Measurements from ENCODE around the gene TTC23.

TTC23 gene

DNA sequence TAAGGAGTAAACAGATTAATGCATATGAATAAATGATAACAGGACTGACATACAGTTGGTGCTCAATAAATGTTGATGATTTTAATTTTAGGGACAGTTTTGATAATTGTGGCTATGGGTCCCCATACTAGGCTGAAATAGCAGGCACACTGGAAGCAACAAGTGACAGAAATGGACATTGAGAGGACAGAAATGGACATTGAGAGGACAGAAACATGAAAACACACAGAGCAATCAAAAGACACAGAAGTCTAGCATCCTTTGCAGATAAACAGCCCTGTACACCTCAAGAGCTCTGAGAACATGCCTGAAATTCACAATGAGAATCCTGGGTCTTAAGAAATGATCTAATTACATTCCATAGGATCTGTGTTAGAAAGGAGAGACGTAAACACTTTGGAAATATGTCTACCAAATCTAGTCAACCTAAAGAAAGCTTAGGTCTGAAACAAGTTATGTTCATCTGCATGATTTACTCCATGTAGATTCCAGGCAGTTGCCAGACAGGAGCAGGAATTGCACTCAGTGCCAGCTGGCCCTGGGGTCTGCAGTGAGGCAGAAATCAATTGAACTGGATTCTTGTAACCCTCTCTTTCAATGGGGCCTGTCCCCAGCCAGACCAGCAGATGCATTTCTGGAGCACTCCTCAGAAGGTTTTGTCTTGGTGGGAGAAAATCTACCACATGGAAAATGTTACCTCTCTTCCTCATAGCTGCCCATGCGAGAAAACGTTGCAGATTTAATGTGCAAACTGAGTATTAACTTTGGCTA, 84.2 kb downstream of the TTC23 start:
- TF ChIP-seq, protein P1, sequence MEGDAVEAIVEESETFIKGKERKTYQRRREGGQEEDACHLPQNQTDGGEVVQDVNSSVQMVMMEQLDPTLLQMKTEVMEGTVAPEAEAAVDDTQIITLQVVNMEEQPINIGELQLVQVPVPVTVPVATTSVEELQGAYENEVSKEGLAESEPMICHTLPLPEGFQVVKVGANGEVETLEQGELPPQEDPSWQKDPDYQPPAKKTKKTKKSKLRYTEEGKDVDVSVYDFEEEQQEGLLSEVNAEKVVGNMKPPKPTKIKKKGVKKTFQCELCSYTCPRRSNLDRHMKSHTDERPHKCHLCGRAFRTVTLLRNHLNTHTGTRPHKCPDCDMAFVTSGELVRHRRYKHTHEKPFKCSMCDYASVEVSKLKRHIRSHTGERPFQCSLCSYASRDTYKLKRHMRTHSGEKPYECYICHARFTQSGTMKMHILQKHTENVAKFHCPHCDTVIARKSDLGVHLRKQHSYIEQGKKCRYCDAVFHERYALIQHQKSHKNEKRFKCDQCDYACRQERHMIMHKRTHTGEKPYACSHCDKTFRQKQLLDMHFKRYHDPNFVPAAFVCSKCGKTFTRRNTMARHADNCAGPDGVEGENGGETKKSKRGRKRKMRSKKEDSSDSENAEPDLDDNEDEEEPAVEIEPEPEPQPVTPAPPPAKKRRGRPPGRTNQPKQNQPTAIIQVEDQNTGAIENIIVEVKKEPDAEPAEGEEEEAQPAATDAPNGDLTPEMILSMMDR (IDR thresholded peaks at IDR 0.05; ENCODE audit: extremely low read depth, missing control alignments) = no peak
- DNase-seq (ENCODE audit: low spot score) = no peak

DNA sequence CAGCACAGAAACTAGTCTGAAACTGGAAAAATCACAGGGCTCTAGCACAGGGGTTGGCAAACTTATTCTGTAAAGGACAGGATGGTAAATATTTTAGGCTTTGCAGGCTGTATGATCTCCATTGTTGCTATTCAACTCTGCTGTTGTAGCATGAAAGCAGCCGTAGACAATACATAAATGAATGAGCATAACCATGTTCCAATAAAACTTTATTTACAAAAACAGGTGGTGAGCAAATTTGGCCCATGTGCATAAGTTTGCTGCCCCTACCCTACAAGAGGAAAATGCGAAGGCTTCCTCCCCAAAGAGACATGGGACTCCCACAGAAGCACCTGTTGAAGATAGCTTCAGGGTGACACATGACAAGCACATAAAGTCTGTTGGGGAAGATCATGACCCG, 85.3 kb downstream of the TTC23 start:
- DNase-seq (ENCODE audit: low spot score) = no peak
- TF ChIP-seq, protein P1 (IDR thresholded peaks at IDR 0.05; ENCODE audit: extremely low read depth, missing control alignments) = no peak

- DNase-seq (ENCODE audit: low spot score) = no peak
- TF ChIP-seq, protein P1 (IDR thresholded peaks at IDR 0.05; ENCODE audit: extremely low read depth, missing control alignments) = no peak
Observed at GRCh38 chr15:99163271-99164062, 85.9 kb downstream of the TTC23 start.

DNA sequence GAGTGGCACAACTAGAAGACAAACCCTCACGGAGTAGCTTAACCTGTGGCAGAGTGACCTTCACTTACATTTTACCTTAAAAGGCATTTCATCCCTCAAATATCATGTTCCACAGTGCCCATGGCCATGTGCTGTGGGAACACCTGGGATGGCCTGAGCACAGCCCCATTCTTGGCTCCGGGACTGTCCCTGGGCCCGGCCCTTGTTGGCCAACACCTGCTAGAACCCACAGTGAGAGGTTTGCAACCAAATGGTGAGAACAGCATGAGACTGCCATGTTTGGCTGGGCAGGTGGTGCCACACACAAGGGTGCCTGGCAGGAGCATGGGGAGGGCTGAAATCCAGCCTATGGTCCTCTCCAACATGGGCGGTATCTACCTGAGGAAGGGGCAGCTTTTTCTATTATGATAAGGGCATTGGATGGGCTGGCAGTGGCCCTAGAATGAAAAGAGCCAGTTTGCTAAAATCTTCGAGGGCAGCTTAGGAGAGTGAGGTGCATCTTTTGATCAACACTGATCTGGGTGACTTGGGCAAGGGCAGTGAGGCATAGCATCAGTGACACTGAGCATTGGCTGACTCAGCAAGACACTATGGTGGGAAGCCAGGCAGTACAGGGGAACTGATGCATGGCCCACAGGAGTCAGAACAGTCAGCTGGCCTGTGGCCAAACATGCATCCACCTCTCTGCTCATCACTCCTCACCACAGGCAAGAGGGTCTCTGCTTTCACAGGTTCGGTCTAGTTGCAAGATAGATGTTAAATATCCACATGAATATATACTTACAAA, 90.6 kb downstream of the TTC23 start:
- TF ChIP-seq, protein P1 (IDR thresholded peaks at IDR 0.05; ENCODE audit: extremely low read depth, missing control alignments) = no peak

GRCh38 chr15:99157456-99157855, 91.9 kb downstream of the TTC23 start:
- TF ChIP-seq, protein P1 (IDR thresholded peaks at IDR 0.05; ENCODE audit: extremely low read depth, missing control alignments) = no peak

More for the DNA sequence above, 90.6 kb downstream of the TTC23 start:
- DNase-seq (ENCODE audit: low spot score) = no peak

GRCh38 chr15:99155961-99156443, 93.4 kb downstream of the TTC23 start:
- DNase-seq (ENCODE audit: low spot score) = no peak
- TF ChIP-seq, protein P1 (IDR thresholded peaks at IDR 0.05; ENCODE audit: extremely low read depth, missing control alignments) = no peak

More at GRCh38 chr15:99157456-99157855, 91.9 kb downstream of the TTC23 start:
- no peak for DNase-seq (ENCODE audit: low spot score)

Data from GM20000 (cell line).